Endometrial microvascular endothelial cells (primary cell): ENCODE data around the gene ARMH3. TPM values are rescaled to one million over a fixed set of nuclear protein-coding genes. Genes with fewer than 3 reads are reported as not detected.

ENCODE experiments used
- in situ Hi-C: cut with HindIII; loops from 2 replicates; pipeline ENCODE4 v1.10.0; 2017; ENCODE audit warnings: low sequenced_read_pairs, low pct_unique_long_range_greater_than_20kb; ENCODE audit errors: inconsistent ontology term
- total RNA-seq: library from RNA; depleted of rRNA; stranded (reverse); fragments of >200 nt; gene quantifications from one replicate; pipeline ENCODE4 v1.2.3, GENCODE V29; 2015; ENCODE audit errors: inconsistent ontology term

The ARMH3 gene
- total RNA-seq, 1 donor from 2014 or later = 9.3 TPM

GRCh38 chr10:101997803-101998202, 58.2 kb downstream of the ARMH3 start:
- in situ Hi-C loops = loop anchor here (25.0 kb wide), 1 partner anchor 111 kb away; no protein-coding TSS in a partner anchor

- in situ Hi-C loops = loop anchor here (25.0 kb wide), 1 partner anchor 108 kb away; no protein-coding TSS in a partner anchor
These were observed 60.4 kb downstream of the ARMH3 start for GRCh38 chr10:101995451-101996063.

- in situ Hi-C loops = loop anchor here (25.0 kb wide), 1 partner anchor 106 kb away; no protein-coding TSS in a partner anchor
These were observed 62.2 kb downstream of the ARMH3 start for GRCh38 chr10:101993651-101994200.

GRCh38 chr10:101993221-101993620, 62.8 kb downstream of the ARMH3 start:
- in situ Hi-C loops = loop anchor here (25.0 kb wide), 1 partner anchor 106 kb away; no protein-coding TSS in a partner anchor

- in situ Hi-C loops = loop anchor here (25.0 kb wide), 1 partner anchor 100 kb away; no protein-coding TSS in a partner anchor
These were observed 68.8 kb downstream of the ARMH3 start for GRCh38 chr10:101987136-101987535.

- in situ Hi-C loops = loop anchor here (25.0 kb wide), 1 partner anchor 99 kb away; no protein-coding TSS in a partner anchor
These were observed 69.4 kb downstream of the ARMH3 start for GRCh38 chr10:101986624-101986971.

- in situ Hi-C loops = loop anchor here (25.0 kb wide), 1 partner anchor 93 kb away; no protein-coding TSS in a partner anchor
These were observed 75.3 kb downstream of the ARMH3 start for GRCh38 chr10:101980677-101981076.

GRCh38 chr10:101974091-101974971, 81.6 kb downstream of the ARMH3 start:
- in situ Hi-C loops = no loop called here

- in situ Hi-C loops = no loop called here
These were observed 83.2 kb downstream of the ARMH3 start for GRCh38 chr10:101972761-101973160.

- in situ Hi-C loops = no loop called here
These were observed 86.5 kb downstream of the ARMH3 start for GRCh38 chr10:101969412-101969922.

GRCh38 chr10:101968940-101969321, 87.0 kb downstream of the ARMH3 start:
- in situ Hi-C loops = no loop called here

- in situ Hi-C loops = no loop called here
These were observed 87.6 kb downstream of the ARMH3 start for GRCh38 chr10:101968286-101968939.

- in situ Hi-C loops = no loop called here
These were observed 88.3 kb downstream of the ARMH3 start for GRCh38 chr10:101967713-101968112.

- in situ Hi-C loops = no loop called here
These were observed 88.9 kb downstream of the ARMH3 start for GRCh38 chr10:101967119-101967518.

- in situ Hi-C loops = no loop called here
These were observed 90.8 kb downstream of the ARMH3 start for GRCh38 chr10:101965075-101965765.

- in situ Hi-C loops = no loop called here
These were observed 94.1 kb downstream of the ARMH3 start for GRCh38 chr10:101961591-101962498.

- in situ Hi-C loops = no loop called here
These were observed 95.0 kb downstream of the ARMH3 start for GRCh38 chr10:101960879-101961395.
